Measurements from ENCODE around the gene SRPK1.

- TF ChIP-seq POLR2AphosphoS5 (IDR thresholded peaks at IDR 0.05; ENCODE audit: low read depth) (no peak), CTCF (IDR thresholded peaks at IDR 0.05; ENCODE audit: insufficient read depth, low read length) (no peak), REST (IDR thresholded peaks at IDR 0.05; ENCODE audit: insufficient replicate concordance, low read depth) (no peak), SPI1 (IDR thresholded peaks at IDR 0.05; ENCODE audit: borderline replicate concordance, low read depth) (no peak), GABPA (IDR thresholded peaks at IDR 0.05; ENCODE audit: low read depth) (no peak)
These were observed 1.2 kb upstream of the SRPK1 start for GRCh38 chr6:35922139-35922554.
